NCI-H2196 treated with DMSO at 0.1 percent for 48 hours (cell line): ENCODE measurements around the gene MEAK7.

Experiments
- DNase-seq: peaks from one replicate; lab custom pipeline; 2025; ENCODE audit not compliant: unreplicated experiment; lab: John Stamatoyannopoulos, UW

Gene MEAK7

GRCh38 chr16:84467709-84468108 lies 36.8 kb downstream of the MEAK7 start:
- DNase-seq = no peak

GRCh38 chr16:84467256-84467655 lies 37.2 kb downstream of the MEAK7 start:
- no peak for DNase-seq

- no peak for DNase-seq
These were observed 37.8 kb downstream of the MEAK7 start for GRCh38 chr16:84466692-84467091.

- DNase-seq = no peak
These were observed 39.3 kb downstream of the MEAK7 start for GRCh38 chr16:84465154-84465553.

- DNase-seq = no peak
These were observed 40.3 kb downstream of the MEAK7 start for GRCh38 chr16:84464116-84464515.

- DNase-seq = no peak
These were observed 41.2 kb downstream of the MEAK7 start for GRCh38 chr16:84463221-84463620.

- DNase-seq = no peak
These were observed 41.9 kb downstream of the MEAK7 start for GRCh38 chr16:84462296-84463210.

- no peak for DNase-seq
These were observed 42.8 kb downstream of the MEAK7 start for GRCh38 chr16:84461413-84462295.

GRCh38 chr16:84461029-84461412 lies 43.4 kb downstream of the MEAK7 start:
- no peak for DNase-seq

- no peak for DNase-seq
These were observed 43.9 kb downstream of the MEAK7 start for GRCh38 chr16:84460406-84461028.

GRCh38 chr16:84459941-84460405 lies 44.5 kb downstream of the MEAK7 start:
- no peak for DNase-seq

- no peak for DNase-seq
These were observed 44.9 kb downstream of the MEAK7 start for GRCh38 chr16:84459533-84459894.

- DNase-seq = no peak
These were observed 45.6 kb downstream of the MEAK7 start for GRCh38 chr16:84458606-84459532.

GRCh38 chr16:84455031-84455430 lies 49.4 kb downstream of the MEAK7 start:
- DNase-seq = no peak
